H9 (cell line): Measurements from ENCODE around the gene RBMS3. TPM values are rescaled to one million over a fixed set of nuclear protein-coding genes. Genes with fewer than 3 reads are reported as not detected.

Source experiments
- DNase-seq: peaks from one replicate; pipeline ENCODE4 v3.0.0-alpha.2; 2017
- H2AFZ ChIP-seq: one replicate; pipeline ENCODE4 v1.6.1; 2013; ENCODE audit warnings: mild to moderate bottlenecking, low read length, control low read depth, moderate library complexity
- H2AK5ac ChIP-seq: 2 replicates; pipeline ENCODE4 v1.6.1; 2013; ENCODE audit warnings: low read length, control low read depth, mixed read lengths; ENCODE audit not compliant: insufficient read length
- H2BK120ac ChIP-seq: one replicate; pipeline ENCODE4 v1.6.1; 2013; ENCODE audit warnings: low read depth, mild to moderate bottlenecking, low read length, control low read depth, inconsistent platforms; ENCODE audit not compliant: poor library complexity, severe bottlenecking
- H2BK12ac ChIP-seq: 2 replicates; pipeline ENCODE4 v1.6.1; 2013; ENCODE audit warnings: low read length, control low read depth, mixed read lengths, low read depth; ENCODE audit not compliant: insufficient read length
- H2BK15ac ChIP-seq: 2 replicates; pipeline ENCODE4 v1.6.1; 2013; ENCODE audit warnings: low read depth, low read length, control low read depth
- H2BK20ac ChIP-seq: one replicate; pipeline ENCODE4 v1.6.1; 2013; ENCODE audit warnings: low read depth, mild to moderate bottlenecking, low read length, control low read depth, inconsistent platforms; ENCODE audit not compliant: poor library complexity, severe bottlenecking
- H2BK5ac ChIP-seq: 2 replicates; pipeline ENCODE4 v1.6.1; 2013; ENCODE audit warnings: low read length, control low read depth, mixed read lengths; ENCODE audit not compliant: insufficient read length
- H3K14ac ChIP-seq: 2 replicates; pipeline ENCODE4 v1.6.1; 2013; ENCODE audit warnings: low read length, control low read depth; ENCODE audit not compliant: insufficient read depth
- H3K18ac ChIP-seq: 2 replicates; pipeline ENCODE4 v1.6.1; 2013; ENCODE audit warnings: low read depth, mild to moderate bottlenecking, mixed read lengths, low read length, control low read depth; ENCODE audit not compliant: insufficient read length
- H3K23ac ChIP-seq: 2 replicates; pipeline ENCODE4 v1.6.1; 2013; ENCODE audit warnings: low read length, control low read depth, mixed read lengths, low read depth; ENCODE audit not compliant: insufficient read length
- H3K23me2 ChIP-seq: 2 replicates; pipeline ENCODE4 v1.6.1; 2013; ENCODE audit warnings: low read depth, mild to moderate bottlenecking, mixed read lengths, low read length, control low read depth; ENCODE audit not compliant: insufficient read length, poor library complexity, severe bottlenecking
- H3K27ac ChIP-seq: 2 replicates; pipeline ENCODE4 v1.5.1; 2013; ENCODE audit warnings: low read length, control low read depth, mixed read lengths, low read depth; ENCODE audit not compliant: insufficient read length
- H3K27me3 ChIP-seq: 2 replicates; pipeline ENCODE4 v1.6.1; 2013; ENCODE audit warnings: low read length, control low read depth, inconsistent platforms; ENCODE audit not compliant: insufficient read depth
- H3K4ac ChIP-seq: 2 replicates; pipeline ENCODE4 v1.6.1; 2013; ENCODE audit warnings: low read depth, mild to moderate bottlenecking, control low read depth, inconsistent platforms, low read length, moderate library complexity
- H3K4me1 ChIP-seq: 2 replicates; pipeline ENCODE4 v1.6.1; 2013; ENCODE audit warnings: low read length, control low read depth, inconsistent platforms; ENCODE audit not compliant: insufficient read depth
- H3K4me2 ChIP-seq: 2 replicates; pipeline ENCODE4 v1.6.1; 2013; ENCODE audit warnings: low read length, control low read depth, mixed read lengths; ENCODE audit not compliant: insufficient read length, insufficient read depth
- H3K56ac ChIP-seq: 2 replicates; pipeline ENCODE4 v1.6.1; 2013; ENCODE audit warnings: low read depth, mild to moderate bottlenecking, mixed read lengths, low read length, control low read depth; ENCODE audit not compliant: insufficient read length
- H3K79me1 ChIP-seq: 2 replicates; pipeline ENCODE4 v1.6.1; 2013; ENCODE audit warnings: low read depth, mild to moderate bottlenecking, moderate library complexity, low read length, control low read depth, inconsistent platforms; ENCODE audit not compliant: insufficient read depth, poor library complexity, severe bottlenecking
- H3K79me2 ChIP-seq: 2 replicates; pipeline ENCODE4 v1.6.1; 2013; ENCODE audit warnings: low read length, control low read depth, inconsistent platforms; ENCODE audit not compliant: insufficient read depth
- H3K9ac ChIP-seq: 2 replicates; pipeline ENCODE4 v1.6.1; 2013; ENCODE audit warnings: low read length, control low read depth, mixed read lengths; ENCODE audit not compliant: insufficient read length; ENCODE audit errors: extremely low read depth
- H3K9me3 ChIP-seq: one replicate; pipeline ENCODE4 v1.6.1; 2013; ENCODE audit warnings: low read depth, low read length, inconsistent platforms; ENCODE audit not compliant: control insufficient read depth
- H3T11ph ChIP-seq: one replicate; pipeline ENCODE4 v1.6.1; 2013; ENCODE audit warnings: mild to moderate bottlenecking, low read length, control low read depth, inconsistent platforms
- H4K20me1 ChIP-seq: one replicate; pipeline ENCODE4 v1.6.1; 2013; ENCODE audit not compliant: control insufficient read depth, insufficient read length, insufficient read depth
- H4K5ac ChIP-seq: 2 replicates; pipeline ENCODE4 v1.6.1; 2013; ENCODE audit warnings: low read depth, mild to moderate bottlenecking, mixed read lengths, low read length, control low read depth; ENCODE audit not compliant: insufficient read length
- H4K8ac ChIP-seq: replicated peaks from 2 replicates; pipeline ENCODE4 v1.6.1; 2013; ENCODE audit warnings: low read length, control low read depth, mixed read lengths, low read depth; ENCODE audit not compliant: insufficient read length
- H4K91ac ChIP-seq: 2 replicates; pipeline ENCODE4 v1.6.1; 2013; ENCODE audit warnings: low read depth, mild to moderate bottlenecking, moderate library complexity, mixed read lengths, low read length, control low read depth; ENCODE audit not compliant: insufficient read length
- H3K27ac Mint-ChIP-seq, 3 experiments: 2 replicates in 2 of 3; 3 replicates in 1 of 3; pipeline ENCODE4 v1.8.0; 2020 to 2021; ENCODE audit warnings: mixed read lengths in 3 of 3, mild to moderate bottlenecking in 1 of 3, moderate library complexity in 1 of 3
- H3K27me3 Mint-ChIP-seq: 2 replicates; pipeline ENCODE4 v1.8.0; 2021; ENCODE audit warnings: low read depth, mild to moderate bottlenecking, moderate library complexity, mixed read lengths
- H3K36me3 Mint-ChIP-seq, 3 experiments: 2 replicates in 2 of 3; 3 replicates in 1 of 3; pipeline ENCODE4 v1.8.0; 2020 to 2021; ENCODE audit warnings: low read depth in 3 of 3, mixed read lengths in 3 of 3; ENCODE audit not compliant: insufficient read depth in 1 of 3
- H3K4me1 Mint-ChIP-seq, 2 experiments: 2 replicates each; pipeline ENCODE4 v1.8.0; 2020; ENCODE audit warnings: mixed read lengths in 2 of 2
- H3K4me3 Mint-ChIP-seq, 2 experiments: 2 replicates in 1 of 2; 3 replicates in 1 of 2; pipeline ENCODE4 v1.8.0; 2020 to 2021; ENCODE audit warnings: mild to moderate bottlenecking in 2 of 2, mixed read lengths in 2 of 2, moderate library complexity in 1 of 2
- H3K9me3 Mint-ChIP-seq, 2 experiments: 2 replicates in 1 of 2; 3 replicates in 1 of 2; pipeline ENCODE4 v1.8.0; 2020; ENCODE audit warnings: mild to moderate bottlenecking in 2 of 2, mixed read lengths in 2 of 2, moderate library complexity in 1 of 2
- WGBS: extraction: QIAGEN DNeasy Blood & Tissue Kit; methylation state at CpG from one replicate; pipeline ENCODE4 v1.1.7; 2013; ENCODE audit warnings: missing lambda C conversion rate, low lambda C conversion rate, mixed read lengths; ENCODE audit not compliant: insufficient read length; ENCODE audit errors: extremely low coverage; 5-methylcytosine and 5-hydroxymethylcytosine counted together
- total RNA-seq: library from RNA; stranded (reverse); gene quantifications from 2 replicates; pipeline ENCODE4 v1.2.1, GENCODE V29; 2021
- TF ChIP-seq, protein P1 (sequence below): fragments of 200-600 bp; sonication (generic); conservative IDR thresholded peaks from 3 replicates; pipeline ENCODE4 v1.8.0; 2021; ENCODE audit warnings: antibody characterized with exemption, mild to moderate bottlenecking

The RBMS3 gene
- total RNA-seq, 1 experiment from 2014 or later = 8.1 TPM

DNA sequence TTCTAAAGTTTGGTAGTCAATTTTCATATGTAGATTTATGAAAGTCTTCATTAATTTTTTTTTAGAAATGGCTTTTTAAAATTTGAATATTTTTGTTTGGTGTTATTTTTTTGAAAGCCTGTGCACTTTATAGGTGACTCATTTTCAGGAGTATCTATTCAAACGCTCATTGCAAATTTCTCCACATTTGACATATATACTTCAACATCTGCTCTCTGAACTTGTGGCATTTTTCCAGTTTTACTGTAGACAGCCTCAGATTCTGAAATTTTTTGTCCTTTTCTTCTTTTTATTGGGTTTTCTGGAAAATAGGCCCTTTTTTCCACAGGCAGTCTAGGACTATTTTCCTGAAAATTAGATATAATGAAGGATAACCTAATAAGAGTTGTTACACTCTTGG, 396.6 kb downstream of the RBMS3 start:
- Histone ChIP-seq H2BK120ac (no peak overlapping the region), H3K79me1 (no peaks in the 10 kb centered on the region), H2AFZ (no peak overlapping the region), H3K56ac (no peak overlapping the region), H3K79me2 (no peaks in the 10 kb centered on the region), H3K18ac (no peak overlapping the region), H3K27me3 (no peaks in the 10 kb centered on the region), H4K5ac (no peak overlapping the region), H4K8ac (no peak overlapping the region), H3K23ac (no peak overlapping the region), H2BK20ac (no peak overlapping the region), H3K27ac (no peak overlapping the region), H2BK5ac (no peak overlapping the region), H3K4me1 (no peaks in the 10 kb centered on the region), H4K20me1 (no peaks in the 10 kb centered on the region), H2AK5ac (no peak overlapping the region), H3K14ac (no peak overlapping the region), H4K91ac (no peak overlapping the region), H2BK12ac (no peak overlapping the region), H3T11ph (no peak overlapping the region), H3K4me2 (no peak overlapping the region), H3K9ac (no peak overlapping the region), H3K9me3 (no peaks in the 10 kb centered on the region), H3K4ac (no peak overlapping the region), H3K23me2 (no peaks in the 10 kb centered on the region), H2BK15ac (no peak overlapping the region)
- H3K4me1 Mint-ChIP-seq = peaks cover 0 to 3% of the 10 kb centered on the region in 2 experiments; a peak in 1 of 4 replicates
- no peak for DNase-seq
- H3K27ac Mint-ChIP-seq = no peak overlapping the region
- no peaks in the 10 kb centered on the region; the same call in 1 of the 2 replicates for H3K27me3 Mint-ChIP-seq
- no peak overlapping the region for H3K4me3 Mint-ChIP-seq
- no CpG with 5 or more reads among the region's 1 CpG for WGBS
- H3K9me3 Mint-ChIP-seq = peaks cover 10 to 19% of the 10 kb centered on the region in 2 experiments
- TF ChIP-seq, protein P1, sequence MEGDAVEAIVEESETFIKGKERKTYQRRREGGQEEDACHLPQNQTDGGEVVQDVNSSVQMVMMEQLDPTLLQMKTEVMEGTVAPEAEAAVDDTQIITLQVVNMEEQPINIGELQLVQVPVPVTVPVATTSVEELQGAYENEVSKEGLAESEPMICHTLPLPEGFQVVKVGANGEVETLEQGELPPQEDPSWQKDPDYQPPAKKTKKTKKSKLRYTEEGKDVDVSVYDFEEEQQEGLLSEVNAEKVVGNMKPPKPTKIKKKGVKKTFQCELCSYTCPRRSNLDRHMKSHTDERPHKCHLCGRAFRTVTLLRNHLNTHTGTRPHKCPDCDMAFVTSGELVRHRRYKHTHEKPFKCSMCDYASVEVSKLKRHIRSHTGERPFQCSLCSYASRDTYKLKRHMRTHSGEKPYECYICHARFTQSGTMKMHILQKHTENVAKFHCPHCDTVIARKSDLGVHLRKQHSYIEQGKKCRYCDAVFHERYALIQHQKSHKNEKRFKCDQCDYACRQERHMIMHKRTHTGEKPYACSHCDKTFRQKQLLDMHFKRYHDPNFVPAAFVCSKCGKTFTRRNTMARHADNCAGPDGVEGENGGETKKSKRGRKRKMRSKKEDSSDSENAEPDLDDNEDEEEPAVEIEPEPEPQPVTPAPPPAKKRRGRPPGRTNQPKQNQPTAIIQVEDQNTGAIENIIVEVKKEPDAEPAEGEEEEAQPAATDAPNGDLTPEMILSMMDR = no peak
- peaks cover 0 to 17% (median 7%) of the 10 kb centered on the region in 3 experiments; a peak in 3 of 7 replicates for H3K36me3 Mint-ChIP-seq
